ENCODE measurements around the gene PHACTR1. TPM values are rescaled to one million over a fixed set of nuclear protein-coding genes. Genes with fewer than 3 reads are reported as not detected.

PHACTR1 gene
- total RNA-seq, 1 experiment from 2014 or later: 0.05 TPM

- CTCF ChIA-PET: no interaction called here
- Histone ChIP-seq H3K27me3 (ENCODE audit: control insufficient read depth, insufficient read depth, low read length) (no peaks in the 10 kb centered on the region), H3K4me3 (ENCODE audit: low read depth in 2 of 2, low read length in 2 of 2) (no peak overlapping the region), H3K27ac (ENCODE audit: low read length) (no peak overlapping the region), H3K9me3 (ENCODE audit: control insufficient read depth, insufficient read depth, low read depth, low read length) (no peaks in the 10 kb centered on the region), H3K36me3 (ENCODE audit: control insufficient read depth, insufficient read depth, low read length) (no peaks in the 10 kb centered on the region), H3K4me1 (ENCODE audit: control insufficient read depth, insufficient read depth, low read length) (no peaks in the 10 kb centered on the region)
- no peak for TF ChIP-seq REST (IDR thresholded peaks at IDR 0.05; ENCODE audit: insufficient read depth in 1 of 2, low read depth in 2 of 2, low read length in 1 of 2)
- TF ChIP-seq POLR2AphosphoS5 (IDR thresholded peaks at IDR 0.05; ENCODE audit: low read depth, low read length): no peak
- TF ChIP-seq SIN3A (IDR thresholded peaks at IDR 0.05; ENCODE audit: borderline replicate concordance, insufficient read depth, low read depth, low read length): no peak
- TF ChIP-seq TCF7L2 (IDR thresholded peaks at IDR 0.05; ENCODE audit: low read depth, low read length): no peak
- TF ChIP-seq CTCF (IDR thresholded peaks at IDR 0.05): no peak
- no peak for DNase-seq (ENCODE audit: low read depth, low spot score)
- no peak for ATAC-seq
- in situ Hi-C loops (cut with HindIII; ENCODE audit: low pct_unique_long_range_greater_than_20kb, low sequenced_read_pairs) (no loop called here), intact Hi-C loops (cut with micrococcal nuclease; ENCODE audit: unreplicated experiment) (no loop called here)
- no TSS peak for BruUV-seq (replicated peaks)
- POLR2A ChIA-PET: no interaction called here
Observed at GRCh38 chr6:13113376-13113775, 396.8 kb downstream of the PHACTR1 start.

GRCh38 chr6:13113981-13114593, 397.5 kb downstream of the PHACTR1 start:
- in situ Hi-C loops (cut with HindIII; ENCODE audit: low pct_unique_long_range_greater_than_20kb, low sequenced_read_pairs): no loop called here
- CTCF ChIA-PET: no interaction called here
- no peak for DNase-seq (ENCODE audit: low read depth, low spot score)
- no peaks in the 10 kb centered on the region for H3K9me3 ChIP-seq (ENCODE audit: control insufficient read depth, insufficient read depth, low read depth, low read length)
- no TSS peak for BruUV-seq (replicated peaks)
- no peak overlapping the region for H3K27ac ChIP-seq (ENCODE audit: low read length)
- H3K4me3 ChIP-seq (ENCODE audit: low read depth in 2 of 2, low read length in 2 of 2): no peak overlapping the region
- no peaks in the 10 kb centered on the region for H3K36me3 ChIP-seq (ENCODE audit: control insufficient read depth, insufficient read depth, low read length)
- TF ChIP-seq REST (IDR thresholded peaks at IDR 0.05; ENCODE audit: insufficient read depth in 1 of 2, low read depth in 2 of 2, low read length in 1 of 2) (no peak), SIN3A (IDR thresholded peaks at IDR 0.05; ENCODE audit: borderline replicate concordance, insufficient read depth, low read depth, low read length) (no peak), CTCF (IDR thresholded peaks at IDR 0.05) (no peak), POLR2AphosphoS5 (IDR thresholded peaks at IDR 0.05; ENCODE audit: low read depth, low read length) (no peak), TCF7L2 (IDR thresholded peaks at IDR 0.05; ENCODE audit: low read depth, low read length) (no peak)
- intact Hi-C loops (cut with micrococcal nuclease; ENCODE audit: unreplicated experiment): no loop called here
- H3K27me3 ChIP-seq (ENCODE audit: control insufficient read depth, insufficient read depth, low read length): no peaks in the 10 kb centered on the region
- no peak for ATAC-seq
- no peaks in the 10 kb centered on the region for H3K4me1 ChIP-seq (ENCODE audit: control insufficient read depth, insufficient read depth, low read length)
- POLR2A ChIA-PET: no interaction called here
